ENCODE results near the gene TMC5. TPM values are rescaled to one million over a fixed set of nuclear protein-coding genes. Genes with fewer than 3 reads are reported as not detected.
"Not testable (repeated sequence)": the region's sequence is repeated elsewhere in the genome, so short reads cannot be mapped to it uniquely, and the experiment has no call there.

Gene TMC5
- total RNA-seq, 4 donors from 2014 or later = not detected

GRCh38 chr16:19396555-19397011 lies 21.1 kb upstream of the TMC5 start:
- H3K4me3 ChIP-seq = no peak overlapping the region
- peaks cover 0 to 16% (median 0%) of the 10 kb centered on the region in 4 donors for H3K9me3 ChIP-seq
- no peaks in the 10 kb centered on the region for H3K36me3 ChIP-seq
- no peak overlapping the region for H3K27ac ChIP-seq
- peaks cover 0 to 13% of the 10 kb centered on the region in 2 donors for H3K27me3 ChIP-seq
- DNase-seq (ENCODE audit: low spot score in 2 of 2) = no peak
- no peaks in the 10 kb centered on the region for H3K4me1 ChIP-seq
- 49 to 63% methylated on average over 9 of the region's 9 CpGs for WGBS, 2 donors
- TF ChIP-seq POLR2A (IDR thresholded peaks at IDR 0.05) = no peak
- no peak for TF ChIP-seq EP300 (IDR thresholded peaks at IDR 0.05)
- no peak for TF ChIP-seq CTCF (IDR thresholded peaks at IDR 0.05)

- H3K4me1 ChIP-seq; H3K27me3 ChIP-seq; DNase-seq (ENCODE audit: low spot score in 2 of 2); H3K4me3 ChIP-seq; H3K36me3 ChIP-seq; H3K27ac ChIP-seq: not testable (repeated sequence)
- WGBS, 2 donors = 79 to 82% methylated on average over 2 of the region's 2 CpGs
- peaks cover 0 to 24% (median 0%) of the 10 kb centered on the region in 4 donors for H3K9me3 ChIP-seq
These were observed 20.3 kb upstream of the TMC5 start for GRCh38 chr16:19397373-19397772.

DNA sequence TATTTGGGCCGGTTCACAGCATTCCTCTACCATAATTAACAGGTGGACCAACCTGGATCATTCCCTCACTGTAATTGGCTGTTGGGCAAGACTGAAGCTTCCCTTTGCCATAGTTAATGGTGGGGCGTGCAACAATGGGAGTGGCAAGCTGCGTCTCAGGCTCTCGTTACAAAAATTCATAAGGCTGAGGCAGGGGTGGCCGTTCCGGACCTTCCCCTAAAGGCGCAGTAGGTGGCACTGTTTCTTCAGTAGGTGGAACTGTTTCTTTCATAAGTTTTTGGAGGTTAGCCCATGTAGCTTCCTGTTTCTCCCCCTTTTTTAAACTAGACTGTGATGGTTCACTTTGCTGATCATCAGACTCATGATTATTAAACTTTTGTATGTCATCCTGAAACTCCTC lies 17.0 kb upstream of the TMC5 start:
- H3K27ac ChIP-seq = no peak overlapping the region
- H3K27me3 ChIP-seq = no peaks in the 10 kb centered on the region
- TF ChIP-seq POLR2A (IDR thresholded peaks at IDR 0.05) = no peak
- no peak for TF ChIP-seq EP300 (IDR thresholded peaks at IDR 0.05)
- TF ChIP-seq CTCF (IDR thresholded peaks at IDR 0.05) = no peak
- H3K4me1 ChIP-seq = no peaks in the 10 kb centered on the region
- DNase-seq (ENCODE audit: low spot score in 2 of 2) = no peak
- WGBS, 2 donors = 69 to 72% methylated on average over 7 of the region's 7 CpGs
- H3K4me3 ChIP-seq = no peak overlapping the region
- H3K9me3 ChIP-seq = peaks cover 0 to 28% (median 0%) of the 10 kb centered on the region in 4 donors
- no peaks in the 10 kb centered on the region for H3K36me3 ChIP-seq

GRCh38 chr16:19406891-19407491 lies 10.7 kb upstream of the TMC5 start:
- Histone ChIP-seq H3K9me3 (peaks cover 0 to 18% (median 0%) of the 10 kb centered on the region in 4 donors), H3K27me3 (peaks cover 0 to 28% of the 10 kb centered on the region in 2 donors), H3K36me3 (no peaks in the 10 kb centered on the region), H3K27ac (no peak overlapping the region), H3K4me1 (peaks cover 0 to 12% (median 0%) of the 10 kb centered on the region in 4 donors), H3K4me3 (no peak overlapping the region)
- TF ChIP-seq EP300 (IDR thresholded peaks at IDR 0.05) (no peak), POLR2A (IDR thresholded peaks at IDR 0.05) (no peak), CTCF (IDR thresholded peaks at IDR 0.05) (no peak)
- no peak for DNase-seq (ENCODE audit: low spot score in 2 of 2)
- WGBS, 2 donors = 44 to 59% methylated on average over 5 of the region's 5 CpGs

DNA sequence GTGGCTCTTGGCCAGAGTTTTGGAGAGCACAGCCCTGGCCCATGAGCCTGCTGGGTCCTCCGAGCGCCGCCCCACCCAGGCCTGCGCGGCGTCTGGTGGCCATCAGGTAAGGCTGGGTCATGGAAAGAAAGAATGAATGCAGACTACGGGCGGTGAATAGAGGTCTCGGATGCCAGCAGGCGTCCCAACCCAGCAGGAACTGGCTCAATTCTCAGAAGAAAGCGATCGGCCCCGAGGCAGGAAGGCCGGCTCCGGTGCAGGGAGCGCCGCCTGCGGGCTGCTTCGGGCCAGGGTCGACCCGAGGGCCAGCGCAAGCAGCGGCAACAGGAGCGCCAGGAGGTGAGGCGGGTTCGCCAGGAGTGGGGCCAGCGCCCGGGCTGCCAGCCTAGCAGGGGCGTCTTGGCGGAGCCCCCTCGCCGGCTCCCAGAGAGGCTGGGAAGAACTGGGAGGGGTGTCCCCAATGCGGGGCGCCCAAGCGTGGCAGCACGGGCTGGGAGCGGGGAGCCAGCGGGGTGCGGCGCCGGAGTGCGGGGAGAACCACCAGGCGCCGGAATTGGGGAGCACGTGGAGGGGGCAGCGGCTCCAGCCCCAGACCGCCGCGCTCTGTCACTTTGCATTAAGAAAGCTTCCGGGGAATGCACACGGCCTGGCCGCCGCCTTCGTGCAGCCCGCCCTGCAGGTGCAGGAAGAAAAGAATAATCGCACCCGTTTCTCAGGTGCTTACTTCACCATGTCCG lies 7.1 kb upstream of the TMC5 start:
- Histone ChIP-seq H3K36me3 (no peaks in the 10 kb centered on the region), H3K9me3 (peaks cover 0 to 9% (median 0%) of the 10 kb centered on the region in 4 donors), H3K4me3 (peak overlapping the region in 2 of 4 donors; percentile 36 to 38), H3K27ac (peak overlapping the region in 1 of 4 donors; percentile 51), H3K27me3 (peaks cover 0 to 48% of the 10 kb centered on the region in 2 donors), H3K4me1 (peaks cover 0 to 12% (median 0%) of the 10 kb centered on the region in 4 donors)
- DNase-seq (ENCODE audit: low spot score in 2 of 2) = no peak
- TF ChIP-seq CTCF (IDR thresholded peaks at IDR 0.05) (peak in 1 of 5 experiments; percentile 19), POLR2A (IDR thresholded peaks at IDR 0.05) (no peak), EP300 (IDR thresholded peaks at IDR 0.05) (no peak)
- WGBS, 2 donors = 2 to 5% methylated on average over 35 to 49 of the region's 58 CpGs

Measured in tibial nerve (tissue), 4 donors.